Adrenal gland (tissue), 12 donors: ENCODE data around the gene TREML4. TPM values are rescaled to one million over a fixed set of nuclear protein-coding genes. Genes with fewer than 3 reads are reported as not detected.
"Not testable (repeated sequence)": the region's sequence is repeated elsewhere in the genome, so short reads cannot be mapped to it uniquely, and the experiment has no call there.

Experiments used
- DNase-seq, 7 donors: peaks; one replicate each; pipeline ENCODE4 v3.0.0-alpha.2; 2019 to 2020
- H3K27ac ChIP-seq, 5 donors: fragments of 200-600 bp; sonication (generic) in 4 of 5; 1 replicate in 3 of 5; 2 replicates in 2 of 5; pipeline versions ENCODE4 v1.5.1 to v1.8.0; 2016 to 2020; ENCODE audit warnings: mild to moderate bottlenecking in 1 of 5
- H3K27me3 ChIP-seq: fragments of 200-600 bp; 2 replicates; pipeline ENCODE4 v1.8.0; 2021
- H3K36me3 ChIP-seq, 2 donors: fragments of 200-600 bp; replicated peaks in 1 of 2; 1 replicate in 1 of 2; 2 replicates in 1 of 2; pipeline versions ENCODE4 v1.5.1 to v1.8.0; 2018 to 2022
- H3K4me1 ChIP-seq, 2 donors: fragments of 200-600 bp; replicated peaks in 1 of 2; 1 replicate in 1 of 2; 2 replicates in 1 of 2; pipeline versions ENCODE4 v1.5.1 to v1.8.0; 2018 to 2021
- H3K4me3 ChIP-seq, 4 donors: fragments of 200-600 bp; sonication (generic) in 3 of 4; one replicate each; pipeline ENCODE4 v1.5.1; 2016 to 2018
- H3K9me3 ChIP-seq, 3 donors: fragments of 200-600 bp; sonication (generic) in 1 of 3; replicated peaks in 1 of 3; 1 replicate in 2 of 3; 2 replicates in 1 of 3; pipeline versions ENCODE4 v1.5.1 to v1.8.0; 2016 to 2021
- POLR2A ChIP-seq, 2 donors: fragments of 450-650 bp; IDR thresholded peaks; one replicate each; pipeline ENCODE4 v1.6.1; 2017; ENCODE audit warnings: antibody characterized with exemption in 2 of 2, mild to moderate bottlenecking in 2 of 2, moderate library complexity in 1 of 2
- WGBS, 4 donors: extraction: QIAGEN DNeasy Blood & Tissue Kit in 2 of 4; methylation state at CpG; one replicate each; pipeline versions ENCODE4 v1.1.5 to v1.1.7; 2013 to 2017; 5-methylcytosine and 5-hydroxymethylcytosine counted together
- intact Hi-C, 2 donors: fragments of 100-400 bp; cut with DNase I; formaldehyde crosslinking; loops; one replicate each; pipeline versions ENCODE4 v1.14.1 to v1.15.0; 2022 to 2023
- polyA plus RNA-seq, 3 donors: library from polyadenylated mRNA; stranded (reverse); fragments of 200-250 nt in 2 of 3; fragments of 350-450 nt in 1 of 3; fragmentation: Illumina TruSeq in 1 of 3; extraction: RNeasy Lipid Tissue Mini Kit (QIAGEN cat#74804) in 1 of 3; gene quantifications; one replicate each; pipeline ENCODE4 v1.2.3, GENCODE V29; 2013 to 2014
- total RNA-seq, 9 donors: library from RNA; depleted of rRNA in 4 of 9; stranded (reverse); fragments of >200 nt in 4 of 9; fragments of 120-200 nt in 1 of 9; fragmentation: NEBNext Ultra II Directional in 1 of 9; extraction: Animal tissue kit (Norgen Biotek cat#: 25700) in 1 of 9; gene quantifications; one replicate each; pipeline versions ENCODE4 v1.1.0 to v1.2.4, GENCODE V29; 2013 to 2023
- TF ChIP-seq, protein P1 (sequence below), 6 experiments: fragments of 450-650 bp in 4 of 6; fragments of 200-600 bp in 2 of 6; sonication (generic) in 1 of 6; IDR thresholded peaks; 1 replicate in 5 of 6; 2 replicates in 1 of 6; pipeline versions ENCODE4 v1.5.1 to v1.8.0; 2016 to 2021; ENCODE audit warnings: antibody characterized with exemption in 6 of 6, mild to moderate bottlenecking in 2 of 6, moderate library complexity in 1 of 6
- donor health status: healthy with polysubstance abuse.
- donor health status: Bipolar disorder and iron deficiency.
- donor health status: DM: yes; HTN: yes; CAD: no.
- donor health status: DM: no; HTN: no; CAD: no.
- donor health status: DM: no; HTN: no; CAD: no.
- donor health status: DM: yes; HTN: yes; CAD: no.

Gene TREML4
- total and polyA plus RNA-seq, 12 donors = 0.06 TPM; not detected in 11

DNA sequence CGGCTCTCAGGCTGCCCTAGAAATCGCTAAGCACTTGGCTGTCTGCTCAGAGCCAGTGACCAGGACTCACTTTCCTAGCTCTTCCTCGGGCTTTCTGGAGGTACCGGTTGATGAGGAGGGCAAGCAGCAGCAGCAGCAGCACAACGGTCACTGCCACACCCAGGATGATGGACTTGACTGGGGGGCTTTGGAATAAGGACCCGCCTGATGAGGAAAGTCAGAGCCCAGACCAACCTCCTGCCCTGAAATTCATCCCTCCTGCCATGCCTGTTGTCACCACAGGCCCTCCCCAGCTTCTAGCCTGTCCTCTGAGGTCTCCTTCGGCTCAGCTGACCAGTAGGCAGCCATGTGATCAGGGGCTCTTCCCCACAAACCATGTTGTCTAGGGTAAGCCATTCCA is 43.4 kb upstream of the TREML4 start:
- Histone ChIP-seq H3K9me3 (no peaks in the 10 kb centered on the region), H3K4me3 (no peak overlapping the region), H3K27ac (no peak overlapping the region), H3K36me3 (no peaks in the 10 kb centered on the region), H3K27me3 (no peaks in the 10 kb centered on the region), H3K4me1 (no peaks in the 10 kb centered on the region)
- intact Hi-C loops = no loop called here
- TF ChIP-seq POLR2A (IDR thresholded peaks at IDR 0.05) = no peak
- TF ChIP-seq, protein P1, sequence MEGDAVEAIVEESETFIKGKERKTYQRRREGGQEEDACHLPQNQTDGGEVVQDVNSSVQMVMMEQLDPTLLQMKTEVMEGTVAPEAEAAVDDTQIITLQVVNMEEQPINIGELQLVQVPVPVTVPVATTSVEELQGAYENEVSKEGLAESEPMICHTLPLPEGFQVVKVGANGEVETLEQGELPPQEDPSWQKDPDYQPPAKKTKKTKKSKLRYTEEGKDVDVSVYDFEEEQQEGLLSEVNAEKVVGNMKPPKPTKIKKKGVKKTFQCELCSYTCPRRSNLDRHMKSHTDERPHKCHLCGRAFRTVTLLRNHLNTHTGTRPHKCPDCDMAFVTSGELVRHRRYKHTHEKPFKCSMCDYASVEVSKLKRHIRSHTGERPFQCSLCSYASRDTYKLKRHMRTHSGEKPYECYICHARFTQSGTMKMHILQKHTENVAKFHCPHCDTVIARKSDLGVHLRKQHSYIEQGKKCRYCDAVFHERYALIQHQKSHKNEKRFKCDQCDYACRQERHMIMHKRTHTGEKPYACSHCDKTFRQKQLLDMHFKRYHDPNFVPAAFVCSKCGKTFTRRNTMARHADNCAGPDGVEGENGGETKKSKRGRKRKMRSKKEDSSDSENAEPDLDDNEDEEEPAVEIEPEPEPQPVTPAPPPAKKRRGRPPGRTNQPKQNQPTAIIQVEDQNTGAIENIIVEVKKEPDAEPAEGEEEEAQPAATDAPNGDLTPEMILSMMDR (IDR thresholded peaks at IDR 0.05) = no peak
- 68 to 90% (median 82%) methylated on average over 7 of the region's 7 CpGs for WGBS, 4 donors
- no peak for DNase-seq

DNA sequence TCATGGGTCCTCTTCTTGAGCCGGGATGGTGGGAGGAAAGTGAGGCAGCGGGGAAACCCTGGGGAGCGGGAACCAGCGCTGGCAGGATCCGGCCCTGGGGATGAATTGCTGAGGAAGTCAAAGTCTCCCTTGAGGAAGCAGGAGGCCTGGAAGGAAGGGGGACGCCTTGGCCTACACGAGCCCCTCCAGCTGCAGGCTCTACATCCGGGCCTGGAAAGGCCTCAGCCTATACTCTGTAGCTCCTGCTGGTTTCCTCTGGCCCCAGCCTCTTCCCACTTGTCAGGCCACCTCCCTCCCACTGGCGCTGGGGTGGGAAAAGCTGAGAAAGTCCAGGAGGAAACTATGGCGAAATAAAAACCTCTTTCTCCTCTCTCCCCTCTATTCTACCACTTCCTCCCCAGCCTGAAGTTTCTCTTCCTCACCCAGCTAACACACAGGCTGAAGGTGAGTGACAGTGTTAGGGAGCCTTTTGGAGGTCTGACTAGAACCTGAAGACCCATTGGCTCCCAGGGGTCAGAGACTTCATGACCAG is 42.1 kb upstream of the TREML4 start:
- Histone ChIP-seq H3K4me3 (no peak overlapping the region), H3K27me3 (no peaks in the 10 kb centered on the region), H3K4me1 (no peaks in the 10 kb centered on the region), H3K27ac (no peak overlapping the region), H3K9me3 (no peaks in the 10 kb centered on the region), H3K36me3 (no peaks in the 10 kb centered on the region)
- TF ChIP-seq POLR2A (IDR thresholded peaks at IDR 0.05) = no peak
- TF ChIP-seq, protein P1 (IDR thresholded peaks at IDR 0.05) = no peak
- peak in 1 of 7 donors; percentile 4 for DNase-seq
- 53 to 78% (median 67%) methylated on average over 8 to 10 of the region's 10 CpGs for WGBS, 4 donors
- intact Hi-C loops = no loop called here

DNA sequence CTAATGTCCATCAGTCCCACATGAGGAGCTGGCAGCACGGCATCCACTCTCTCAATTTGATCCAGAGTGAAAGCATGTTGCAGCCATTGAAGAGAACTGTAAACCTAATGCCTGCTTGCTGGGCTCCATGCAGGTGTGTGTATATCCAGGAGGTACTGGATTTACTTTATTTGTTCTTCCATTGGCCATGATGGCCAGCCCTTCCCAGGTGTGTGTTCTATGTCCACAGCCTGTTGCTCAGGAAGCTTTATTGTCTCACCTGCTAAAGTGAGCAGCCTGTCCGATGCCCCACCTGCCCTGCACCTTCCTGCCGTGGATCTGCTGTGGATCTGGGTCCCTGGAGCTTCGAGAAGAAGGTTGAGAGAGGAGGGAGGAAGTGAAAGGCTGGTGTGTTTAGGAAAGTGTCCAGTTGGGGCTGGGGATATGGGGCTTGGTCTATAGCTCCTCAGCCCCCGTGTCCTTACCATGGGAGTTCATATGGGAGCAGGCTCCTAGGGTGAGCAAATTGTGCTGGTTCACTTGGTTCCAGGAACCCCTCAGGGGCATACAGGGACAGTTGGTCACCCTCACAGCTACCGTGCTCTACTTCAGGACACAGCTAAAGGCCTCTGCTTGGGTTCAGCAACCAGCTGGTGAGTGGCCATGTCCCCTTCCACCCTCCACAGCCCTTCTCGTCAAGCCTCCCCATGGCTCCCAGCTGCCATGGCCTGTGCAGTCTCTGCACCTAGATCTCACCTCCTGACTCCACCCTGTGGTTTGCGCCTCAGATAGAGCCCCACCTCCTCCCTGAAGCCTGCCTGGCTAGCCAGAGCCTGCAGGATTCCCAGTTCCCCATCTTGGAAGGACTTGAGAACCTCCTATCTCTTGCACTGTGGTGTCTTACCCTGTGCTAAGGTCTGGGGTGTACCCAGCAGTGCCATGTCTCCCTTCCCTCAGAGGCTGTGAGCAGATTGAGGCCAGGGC is 39.9 kb upstream of the TREML4 start:
- no peaks in the 10 kb centered on the region for H3K9me3 ChIP-seq
- H3K27me3 ChIP-seq = no peaks in the 10 kb centered on the region
- H3K36me3 ChIP-seq = no peaks in the 10 kb centered on the region
- no peaks in the 10 kb centered on the region for H3K4me1 ChIP-seq
- WGBS, 4 donors = 84 to 88% (median 87%) methylated on average over 7 to 8 of the region's 8 CpGs
- no peak for DNase-seq
- intact Hi-C loops = no loop called here
- TF ChIP-seq POLR2A (IDR thresholded peaks at IDR 0.05) = no peak
- TF ChIP-seq, protein P1 (IDR thresholded peaks at IDR 0.05) = no peak
- no peak overlapping the region for H3K4me3 ChIP-seq
- H3K27ac ChIP-seq = no peak overlapping the region

DNA sequence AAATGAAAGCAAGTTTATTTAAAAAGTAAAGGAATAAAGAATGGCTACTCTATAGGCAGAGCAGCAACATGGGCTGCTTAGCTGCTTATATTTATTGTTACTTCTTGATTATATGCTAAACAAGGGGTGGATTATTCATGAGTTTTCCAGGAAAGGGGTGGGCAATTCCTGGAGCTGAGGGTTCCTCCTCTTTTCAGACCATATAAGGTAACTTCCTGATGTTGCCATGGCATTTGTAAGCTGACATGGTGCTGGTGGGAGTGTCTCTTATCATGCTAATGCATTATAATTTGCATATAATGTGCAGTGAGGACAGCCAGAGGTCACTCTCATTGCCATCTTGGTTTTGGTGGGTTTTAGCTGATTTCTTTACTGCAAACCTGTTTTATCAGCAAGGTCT is 39.1 kb upstream of the TREML4 start:
- H3K4me1 ChIP-seq, H3K27ac ChIP-seq, H3K9me3 ChIP-seq, intact Hi-C loops, H3K4me3 ChIP-seq, DNase-seq, H3K27me3 ChIP-seq, H3K36me3 ChIP-seq: not testable (repeated sequence)
